ENCODE results near the gene FNDC10.
"Not testable (repeated sequence)": the region's sequence is repeated elsewhere in the genome, so short reads cannot be mapped to it uniquely, and the experiment has no call there.

Gene FNDC10

DNA sequence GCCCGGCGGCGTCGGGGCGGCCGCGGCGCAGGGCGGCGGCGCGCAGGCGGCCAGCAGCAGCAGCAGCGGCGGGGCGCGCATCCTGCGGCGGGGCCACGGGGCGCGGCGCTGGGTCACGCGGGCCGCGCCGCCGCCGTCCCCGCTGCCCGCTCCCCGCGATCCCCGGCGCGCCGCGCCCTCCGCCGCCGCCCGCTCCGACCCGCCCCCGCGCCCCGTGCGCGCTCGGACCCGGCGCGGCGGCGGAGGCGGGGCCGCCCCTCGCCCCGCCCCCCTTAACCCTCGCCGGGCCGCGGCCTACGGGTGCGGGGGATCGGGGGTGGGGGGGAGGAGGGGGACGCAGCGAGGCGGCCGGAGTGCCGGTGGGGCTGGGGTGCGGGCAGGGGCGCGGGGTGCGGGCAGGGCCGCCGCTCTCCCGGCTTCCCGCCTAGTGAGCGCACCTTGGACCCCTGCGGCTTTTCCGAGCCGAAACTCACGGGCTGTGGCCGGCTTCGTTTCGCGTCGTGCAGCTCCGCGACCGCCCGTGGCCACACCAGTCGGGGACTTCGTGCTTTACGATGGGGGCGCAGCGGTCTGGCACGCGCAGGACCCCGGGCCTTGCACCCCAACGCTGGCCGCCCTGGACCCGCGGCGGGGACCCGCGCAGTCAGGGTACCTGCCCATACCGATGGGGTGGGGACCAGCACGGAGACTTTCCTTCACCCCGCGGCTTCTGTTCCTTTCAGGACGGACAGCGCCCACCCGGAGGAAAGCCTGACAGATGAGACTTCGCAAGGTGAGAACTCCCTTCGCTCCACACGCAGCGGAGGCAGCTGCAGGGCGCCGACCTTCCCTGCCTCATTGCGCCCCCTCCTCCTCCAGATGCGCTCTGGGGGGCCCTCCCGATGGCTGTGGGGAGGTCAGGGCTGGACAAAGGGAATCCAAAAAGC, at the start of gene FNDC10:
Gene FNDC10, minus strand, starts transcription at position 201 of the 926 bp plus-strand sequence. Its CDS starts 120 bp downstream, at position 81.
- no peak for DNase-seq (ENCODE audit: low read depth)
- TF ChIP-seq, protein P1, sequence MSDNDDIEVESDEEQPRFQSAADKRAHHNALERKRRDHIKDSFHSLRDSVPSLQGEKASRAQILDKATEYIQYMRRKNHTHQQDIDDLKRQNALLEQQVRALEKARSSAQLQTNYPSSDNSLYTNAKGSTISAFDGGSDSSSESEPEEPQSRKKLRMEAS (IDR thresholded peaks at IDR 0.05; ENCODE audit: low read depth, low read length) = no peak
- TF ChIP-seq POLR2A (IDR thresholded peaks at IDR 0.05; ENCODE audit: extremely low read depth, insufficient read length) = no peak
- no peak for TF ChIP-seq MYC (IDR thresholded peaks at IDR 0.05; ENCODE audit: low read depth, low read length)
- TF ChIP-seq, protein P2, sequence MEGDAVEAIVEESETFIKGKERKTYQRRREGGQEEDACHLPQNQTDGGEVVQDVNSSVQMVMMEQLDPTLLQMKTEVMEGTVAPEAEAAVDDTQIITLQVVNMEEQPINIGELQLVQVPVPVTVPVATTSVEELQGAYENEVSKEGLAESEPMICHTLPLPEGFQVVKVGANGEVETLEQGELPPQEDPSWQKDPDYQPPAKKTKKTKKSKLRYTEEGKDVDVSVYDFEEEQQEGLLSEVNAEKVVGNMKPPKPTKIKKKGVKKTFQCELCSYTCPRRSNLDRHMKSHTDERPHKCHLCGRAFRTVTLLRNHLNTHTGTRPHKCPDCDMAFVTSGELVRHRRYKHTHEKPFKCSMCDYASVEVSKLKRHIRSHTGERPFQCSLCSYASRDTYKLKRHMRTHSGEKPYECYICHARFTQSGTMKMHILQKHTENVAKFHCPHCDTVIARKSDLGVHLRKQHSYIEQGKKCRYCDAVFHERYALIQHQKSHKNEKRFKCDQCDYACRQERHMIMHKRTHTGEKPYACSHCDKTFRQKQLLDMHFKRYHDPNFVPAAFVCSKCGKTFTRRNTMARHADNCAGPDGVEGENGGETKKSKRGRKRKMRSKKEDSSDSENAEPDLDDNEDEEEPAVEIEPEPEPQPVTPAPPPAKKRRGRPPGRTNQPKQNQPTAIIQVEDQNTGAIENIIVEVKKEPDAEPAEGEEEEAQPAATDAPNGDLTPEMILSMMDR (IDR thresholded peaks at IDR 0.05; ENCODE audit: low read depth, low read length) = no peak
- H3K4me3 ChIP-seq (ENCODE audit: low read depth, low read length) = no peak within 1 kb of the TSS

DNA sequence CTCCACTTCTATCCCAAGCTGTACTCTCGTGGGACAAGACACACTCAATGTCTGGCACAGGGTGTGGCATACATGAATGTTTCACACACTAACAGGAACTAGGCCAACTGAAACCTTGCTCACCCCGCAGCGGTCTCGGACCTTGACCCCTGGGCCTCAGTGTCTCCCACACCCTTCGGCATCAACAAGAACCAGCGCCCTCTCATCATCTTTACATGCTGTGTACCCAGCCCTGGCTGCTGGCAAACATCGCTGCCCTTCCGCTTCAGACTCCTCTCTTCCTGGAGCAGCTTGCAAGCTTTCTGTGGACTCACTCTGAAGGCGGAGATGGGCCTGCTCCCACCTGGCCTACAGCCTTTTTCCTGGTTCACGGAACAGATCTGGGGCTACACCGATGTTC, 48.3 kb upstream of the FNDC10 start:
- not testable (repeated sequence) for H3K4me3 ChIP-seq (ENCODE audit: low read depth, low read length); DNase-seq (ENCODE audit: low read depth)

DNA sequence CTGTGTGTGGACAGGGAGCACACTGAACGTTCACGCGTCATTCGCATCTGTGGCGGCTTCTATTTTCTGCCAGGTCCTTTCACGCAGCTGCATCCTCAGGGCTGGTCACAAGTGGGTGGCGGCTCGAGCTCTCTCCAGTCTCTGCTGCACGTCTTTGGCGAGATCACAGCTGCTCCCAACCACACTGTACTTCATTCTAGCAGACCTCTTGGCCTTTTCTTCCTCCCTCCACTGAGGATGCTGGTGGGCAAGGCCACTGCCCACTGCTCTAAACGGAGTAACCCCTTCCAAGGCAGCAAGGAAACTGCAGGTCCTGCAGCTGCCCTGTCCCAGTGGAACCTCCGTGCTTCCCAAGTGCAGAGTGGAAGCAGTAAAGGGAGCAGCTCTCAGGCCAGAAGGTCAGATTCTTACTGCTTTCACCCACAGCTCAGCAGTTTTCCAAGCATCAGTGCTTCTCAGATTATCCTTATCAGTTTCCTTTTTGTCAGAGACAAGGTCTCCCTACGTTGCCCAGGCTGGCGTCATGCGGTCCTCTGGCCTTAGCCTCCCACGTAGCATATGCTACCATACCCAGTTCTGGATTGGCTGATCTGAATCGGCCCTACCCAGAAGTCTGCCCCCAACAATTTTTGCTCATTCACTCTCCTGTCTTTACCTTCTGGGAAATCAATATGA, 47.8 kb upstream of the FNDC10 start:
- H3K4me3 ChIP-seq (ENCODE audit: low read depth, low read length); DNase-seq (ENCODE audit: low read depth): not testable (repeated sequence)

DNA sequence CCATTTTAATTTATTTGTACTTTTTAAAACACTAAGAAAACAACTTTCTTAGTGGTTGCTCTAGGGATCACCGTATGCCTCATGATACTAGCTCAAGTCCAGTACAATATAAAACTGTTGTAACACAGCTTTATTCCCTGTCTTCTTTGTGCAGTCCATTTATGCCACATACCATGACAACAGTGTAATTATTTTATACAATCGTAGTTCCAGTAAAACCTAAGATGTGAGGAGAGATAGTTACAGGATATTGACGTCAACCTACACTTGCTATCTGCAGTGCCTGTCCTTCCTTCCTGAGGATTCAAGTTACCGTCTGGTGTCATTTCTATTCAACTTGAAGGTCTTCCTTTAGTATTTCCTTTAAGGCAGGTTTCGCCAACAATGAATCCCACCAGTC, 46.4 kb upstream of the FNDC10 start:
- H3K4me3 ChIP-seq (ENCODE audit: low read depth, low read length); DNase-seq (ENCODE audit: low read depth): not testable (repeated sequence)

DNA sequence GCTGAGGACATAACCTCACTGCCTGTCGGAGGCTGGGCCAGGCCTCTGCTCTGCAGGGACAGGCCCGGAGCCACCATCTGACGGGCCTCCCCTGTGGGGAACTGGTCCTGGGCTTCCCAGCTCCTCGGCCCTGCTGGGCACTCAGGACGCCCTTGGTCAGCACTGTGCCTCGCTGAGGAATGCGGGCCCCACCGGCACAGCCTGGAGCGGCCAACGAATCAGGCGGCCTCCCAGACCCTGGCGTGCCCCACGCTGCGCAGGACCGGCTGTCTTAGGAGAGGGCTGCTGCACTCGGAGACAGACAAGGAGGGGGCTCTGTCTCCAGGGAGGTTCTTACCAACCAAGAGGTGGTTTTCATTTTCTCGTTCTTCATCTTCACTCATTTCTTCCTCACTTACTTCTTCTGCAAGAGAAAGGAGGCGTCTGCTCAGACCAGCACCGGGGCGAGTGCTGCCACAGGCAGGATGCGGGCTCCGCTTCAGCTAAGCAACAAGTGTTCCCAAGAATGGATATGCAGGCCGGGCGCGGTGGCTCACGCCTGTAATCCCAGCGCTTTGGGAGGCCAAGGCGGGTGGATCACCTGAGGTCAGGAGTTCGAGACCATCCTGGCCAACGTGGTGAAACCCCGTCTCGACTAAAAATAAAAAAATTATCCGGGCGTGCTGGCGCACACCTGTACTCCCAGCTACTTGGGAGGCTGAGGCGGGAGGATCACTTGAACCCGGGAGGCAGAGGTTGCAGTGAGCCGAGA, 41.0 kb upstream of the FNDC10 start:
- not testable (repeated sequence) for DNase-seq (ENCODE audit: low read depth); H3K4me3 ChIP-seq (ENCODE audit: low read depth, low read length)

DNA sequence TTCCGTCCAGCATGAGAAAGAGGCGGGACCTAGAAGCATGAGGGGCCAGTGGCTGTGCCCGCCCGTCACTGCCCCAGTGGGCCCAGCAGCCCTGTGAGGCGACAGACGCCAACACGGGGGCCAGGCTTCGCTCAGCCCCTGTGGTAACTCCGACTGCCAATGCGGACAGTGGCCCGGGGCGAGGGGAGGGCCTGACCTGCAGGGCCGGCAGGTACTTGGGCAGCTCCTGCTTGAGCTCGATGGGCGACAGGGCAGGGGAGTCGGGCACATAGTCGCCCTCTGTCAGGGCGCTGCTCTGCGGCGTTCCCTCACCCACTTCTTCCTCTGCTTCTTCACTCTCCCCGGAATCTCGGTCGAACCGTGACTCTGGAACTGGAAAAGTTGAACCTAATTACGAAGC, 40.1 kb upstream of the FNDC10 start:
- not testable (repeated sequence) for H3K4me3 ChIP-seq (ENCODE audit: low read depth, low read length); DNase-seq (ENCODE audit: low read depth)

DNA sequence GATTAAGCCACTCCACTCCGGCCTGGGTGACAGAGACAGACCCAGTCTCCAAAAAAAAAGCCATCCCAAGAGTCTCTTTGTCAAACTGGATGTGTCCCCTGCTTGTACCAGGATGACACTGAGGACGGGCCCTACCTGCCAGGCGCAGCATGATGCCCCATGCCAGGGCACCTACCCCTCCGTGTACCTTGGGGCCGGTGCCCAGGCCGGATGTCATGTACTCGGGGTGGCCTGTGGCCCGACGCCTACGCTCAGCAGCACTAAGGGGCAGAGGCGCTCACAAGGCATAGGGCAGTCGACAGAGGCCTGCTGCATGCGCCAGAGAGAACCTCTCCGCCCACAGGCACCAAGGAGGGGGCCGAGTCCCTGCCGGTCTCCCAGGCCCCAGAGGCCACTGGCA, 39.4 kb upstream of the FNDC10 start:
- H3K4me3 ChIP-seq (ENCODE audit: low read depth, low read length); DNase-seq (ENCODE audit: low read depth): not testable (repeated sequence)

DNA sequence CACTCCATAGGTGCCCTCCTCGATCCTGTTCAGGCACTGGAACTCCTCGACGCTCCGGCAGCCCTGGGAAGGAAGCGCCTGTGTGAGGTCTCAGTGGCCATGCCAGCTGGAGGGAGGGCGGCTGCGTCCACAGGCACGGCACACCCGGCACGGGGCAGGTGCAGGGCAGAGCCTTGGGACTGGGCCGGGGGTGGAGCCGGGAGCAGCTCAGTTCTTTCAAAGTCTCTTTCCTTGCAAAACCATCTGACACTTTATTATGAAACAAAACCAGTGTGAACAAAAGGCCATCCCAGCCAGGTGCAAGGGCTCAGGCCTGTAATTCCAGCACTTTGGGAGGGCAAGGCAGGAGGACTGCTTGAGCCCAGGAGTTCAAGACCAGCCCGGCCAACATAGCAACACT, 38.6 kb upstream of the FNDC10 start:
- DNase-seq (ENCODE audit: low read depth); H3K4me3 ChIP-seq (ENCODE audit: low read depth, low read length): not testable (repeated sequence)

DNA sequence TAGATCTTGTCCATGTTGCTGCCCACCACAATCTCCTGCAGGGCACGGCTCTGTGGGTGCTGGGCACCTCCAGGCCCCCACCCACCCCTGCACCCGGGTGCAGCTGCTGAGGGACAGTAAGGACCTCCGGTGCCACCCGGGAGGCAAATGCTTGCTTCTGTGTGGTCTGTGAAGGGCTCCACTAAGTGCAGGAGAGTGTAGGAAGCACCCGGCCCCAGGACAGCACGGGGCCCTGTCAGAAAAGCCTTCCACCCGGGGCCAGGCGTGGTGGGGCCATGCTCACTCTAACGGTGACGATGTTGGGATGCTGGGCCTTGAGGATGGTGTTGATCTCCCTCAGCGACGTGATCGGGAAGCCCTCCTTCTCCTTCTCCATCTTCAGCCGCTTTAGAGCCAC, 37.5 kb upstream of the FNDC10 start:
- not testable (repeated sequence) for DNase-seq (ENCODE audit: low read depth); H3K4me3 ChIP-seq (ENCODE audit: low read depth, low read length)

DNA sequence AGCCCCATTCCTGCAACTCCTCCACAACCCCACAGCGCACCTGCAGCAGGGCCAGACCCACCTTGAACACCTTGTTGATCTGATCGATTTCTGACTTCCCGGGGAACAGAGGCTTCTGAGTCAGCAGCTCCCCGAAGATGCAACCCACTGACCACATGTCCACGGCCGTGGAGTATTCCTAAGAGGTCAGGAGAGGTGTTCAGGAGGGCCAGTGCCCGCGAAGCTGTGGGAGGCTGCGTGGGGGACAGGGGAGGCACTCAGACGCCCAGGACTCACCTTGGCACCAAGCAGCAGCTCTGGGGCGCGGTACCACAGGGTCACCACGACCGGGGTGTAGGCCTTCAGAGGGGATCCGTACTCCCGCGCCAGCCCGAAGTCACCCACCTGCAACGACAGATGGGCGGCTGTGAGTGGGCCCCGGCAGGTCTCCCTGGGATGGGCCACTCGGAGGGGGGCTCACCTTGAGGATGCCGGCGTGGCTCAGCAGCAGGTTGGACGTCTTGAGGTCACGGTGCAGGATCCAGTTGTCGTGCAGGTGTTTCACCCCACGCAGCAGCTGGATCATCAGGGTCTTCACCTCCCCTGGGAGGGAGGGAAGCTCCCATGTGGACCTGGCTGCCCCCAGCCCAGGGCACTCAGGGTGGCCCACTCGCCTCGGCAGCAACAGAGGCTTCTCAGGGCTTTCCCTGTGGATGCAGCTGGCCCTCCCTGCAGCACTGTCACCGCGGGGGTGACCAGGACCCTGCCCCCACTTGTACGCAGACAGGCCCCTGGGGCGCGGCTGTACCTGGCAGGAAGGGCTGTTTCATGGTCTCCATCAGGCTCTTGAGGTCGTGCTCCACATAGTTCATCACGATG, 36.9 kb upstream of the FNDC10 start:
- not testable (repeated sequence) for H3K4me3 ChIP-seq (ENCODE audit: low read depth, low read length); DNase-seq (ENCODE audit: low read depth)

DNA sequence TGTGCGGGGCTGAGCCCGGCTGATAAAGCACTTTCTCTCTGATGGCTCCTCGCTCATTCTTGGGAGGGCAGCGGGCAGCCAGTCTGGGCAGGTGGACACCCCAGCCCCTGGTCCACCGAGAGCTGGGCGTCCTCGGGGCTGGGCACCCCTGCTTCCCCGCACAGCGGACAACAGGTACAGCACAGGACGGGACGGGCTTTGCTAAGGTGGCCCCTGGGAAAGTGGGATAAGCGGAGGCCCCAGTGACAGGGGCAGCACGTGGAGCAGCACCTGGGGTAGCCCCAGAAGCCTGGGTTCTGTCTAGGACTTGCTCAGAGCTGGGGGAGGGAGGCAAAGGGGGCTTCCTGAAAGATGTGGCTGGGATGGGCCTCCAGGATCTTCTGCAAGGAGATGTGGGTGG, 34.7 kb upstream of the FNDC10 start:
- not testable (repeated sequence) for DNase-seq (ENCODE audit: low read depth); H3K4me3 ChIP-seq (ENCODE audit: low read depth, low read length)

DNA sequence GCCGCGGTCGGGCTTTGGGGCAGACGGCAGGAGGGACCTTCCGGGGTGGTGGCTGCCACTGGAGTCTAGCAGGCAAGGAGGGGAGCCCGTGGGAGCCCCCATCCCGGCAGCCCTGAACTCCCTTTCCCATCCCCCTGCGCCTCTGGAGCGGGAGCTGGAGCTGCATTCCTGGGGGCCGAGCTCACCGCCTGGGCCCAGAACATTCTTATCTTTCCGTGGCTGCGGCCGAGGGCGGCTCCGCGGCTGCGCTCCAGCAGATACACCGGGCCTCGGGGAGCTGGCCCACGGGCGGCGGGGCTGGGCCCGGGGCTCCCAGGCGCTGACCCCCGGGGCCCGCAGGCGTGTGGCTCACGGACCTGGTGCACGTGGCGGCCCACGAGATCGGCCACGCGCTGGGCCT, 33.5 kb upstream of the FNDC10 start:
- not testable (repeated sequence) for DNase-seq (ENCODE audit: low read depth); H3K4me3 ChIP-seq (ENCODE audit: low read depth, low read length)

All from NB4 (cell line).